Measurements from ENCODE around the gene CD47.

The CD47 gene

DNA sequence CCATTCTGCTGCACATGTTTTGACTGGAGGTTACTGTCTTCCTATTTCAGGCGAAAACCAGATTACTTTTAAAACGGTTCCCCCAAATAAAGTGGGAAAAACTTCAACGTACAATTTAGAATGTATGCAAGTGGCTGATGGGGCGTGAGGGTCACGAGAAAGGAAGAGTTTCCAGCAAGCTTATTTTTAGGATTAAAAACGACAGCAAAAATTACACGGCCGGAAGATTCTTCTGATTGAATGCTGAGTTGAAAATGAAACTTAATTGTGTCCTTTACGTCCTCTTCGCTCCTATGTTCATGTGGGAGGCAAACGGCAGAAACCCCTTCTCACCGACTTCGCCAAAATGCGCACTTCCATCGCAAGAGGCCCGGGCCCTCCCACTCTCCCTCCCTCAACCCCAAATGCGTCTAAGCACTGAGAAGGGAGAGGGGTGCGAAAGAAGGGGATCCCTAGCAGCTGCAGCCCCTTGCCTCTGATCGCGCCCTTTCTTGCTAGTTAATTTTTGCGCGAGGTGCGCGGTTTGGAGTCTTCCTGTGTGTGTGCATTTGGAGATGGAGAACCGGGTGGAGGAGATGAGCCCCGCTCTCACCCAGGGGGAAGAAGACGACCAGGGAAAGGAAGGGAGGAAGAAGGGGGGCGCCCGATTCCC lies 656 bp downstream of the CD47 start:
- peak; percentile 58 for DNase-seq

- DNase-seq: no peak
Measured at GRCh38 chr3:108089579-108089978, 1.3 kb downstream of the CD47 start.

GRCh38 chr3:108088697-108089096 lies 2.1 kb downstream of the CD47 start:
- DNase-seq: no peak

GRCh38 chr3:108088146-108088545 lies 2.7 kb downstream of the CD47 start:
- no peak for DNase-seq

GRCh38 chr3:108086653-108087052 lies 4.2 kb downstream of the CD47 start:
- DNase-seq: no peak

- no peak for DNase-seq
Measured at GRCh38 chr3:108085810-108086350, 5.0 kb downstream of the CD47 start.

DNA sequence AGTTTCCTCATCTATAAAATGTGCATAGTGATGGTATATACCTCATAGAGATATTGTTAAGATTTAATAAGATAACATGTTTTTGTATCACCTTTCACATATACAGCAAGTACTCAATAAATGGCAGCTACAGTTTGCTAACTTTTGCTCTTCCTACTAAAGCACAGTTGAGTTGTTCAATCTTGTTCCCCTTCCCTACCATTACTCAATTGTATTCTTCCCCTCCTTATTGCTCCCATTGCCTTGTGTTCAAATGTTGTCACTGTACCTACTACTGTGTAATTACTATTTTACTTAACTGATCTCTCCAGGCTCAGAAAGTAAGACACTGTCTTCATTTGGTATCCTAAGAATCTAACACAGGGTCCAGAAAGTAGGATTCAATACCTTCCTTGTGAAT lies 5.5 kb downstream of the CD47 start:
- DNase-seq: no peak

- DNase-seq: no peak
Measured at GRCh38 chr3:108079877-108080276, 11.0 kb downstream of the CD47 start.

- no peak for DNase-seq
Measured at GRCh38 chr3:108079043-108079442, 11.8 kb downstream of the CD47 start.

DNA sequence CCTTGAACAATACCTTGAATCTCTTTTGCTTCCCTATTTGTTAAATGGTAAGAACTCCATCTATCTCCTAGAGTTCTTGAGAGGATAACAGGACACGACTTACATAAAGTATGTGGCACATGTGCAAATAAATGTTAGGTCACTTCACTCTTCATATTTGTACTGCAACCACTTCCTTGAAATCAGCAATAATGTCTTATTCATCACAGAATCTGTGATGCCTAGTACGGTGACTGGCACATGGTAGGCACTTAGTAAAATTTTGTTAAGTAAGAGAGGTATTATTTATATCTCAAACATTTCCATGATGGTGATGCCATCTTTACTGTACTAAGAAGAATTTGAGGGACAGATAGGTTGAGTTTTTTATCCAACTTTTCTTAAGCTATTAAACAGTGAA lies 14.3 kb downstream of the CD47 start:
- DNase-seq: no peak

DNA sequence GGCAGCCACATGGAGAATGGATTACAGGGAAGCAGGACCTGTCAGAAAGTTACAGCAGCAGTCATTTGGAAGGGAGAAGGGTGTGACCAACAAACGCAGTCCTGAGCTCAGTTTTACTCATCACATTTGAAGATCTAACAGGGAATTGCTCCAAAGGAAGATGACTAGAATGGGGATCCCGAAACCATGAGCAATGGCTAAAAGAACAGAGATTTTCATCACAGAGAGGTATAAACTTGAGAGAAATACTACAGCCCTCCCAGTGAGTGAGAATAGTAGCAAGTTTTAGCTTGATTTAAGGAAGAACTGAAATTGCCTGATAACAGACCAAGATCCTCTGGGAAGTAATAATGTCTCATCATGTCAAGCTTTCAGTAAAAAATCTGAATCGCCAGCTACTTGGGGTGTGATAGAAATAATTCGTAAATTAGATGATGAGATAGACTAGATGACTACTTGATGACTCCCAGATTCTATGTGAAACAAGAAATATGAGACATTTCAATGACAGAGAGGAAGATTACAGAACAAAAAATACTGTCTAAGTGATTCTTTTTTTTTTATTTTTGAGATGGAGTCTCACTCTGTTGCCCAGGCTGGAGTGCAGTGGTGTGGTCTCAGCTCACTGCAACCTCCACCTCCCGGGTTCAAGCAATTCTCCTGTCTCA lies 16.9 kb downstream of the CD47 start:
- no peak for DNase-seq

GRCh38 chr3:108071368-108071767 lies 19.5 kb downstream of the CD47 start:
- no peak for DNase-seq

DNA sequence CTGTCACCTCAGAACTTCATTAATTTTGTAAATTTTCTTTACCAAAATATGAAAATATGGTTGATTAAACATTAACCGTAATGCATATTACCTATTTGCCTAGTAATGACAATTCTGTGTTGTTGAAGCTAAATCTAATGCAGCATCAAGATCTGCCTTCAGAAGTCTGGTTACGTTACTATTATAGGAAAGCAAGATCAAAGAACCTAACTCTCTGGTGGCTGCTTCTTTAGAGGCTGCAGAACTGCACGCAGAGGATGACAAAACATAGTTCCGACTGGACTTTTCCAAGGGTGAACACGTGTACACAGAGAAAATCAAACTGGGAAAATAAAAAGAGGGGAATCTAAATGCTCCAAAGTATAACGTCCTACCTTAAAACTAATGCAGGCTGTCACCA lies 20.5 kb downstream of the CD47 start:
- no peak for DNase-seq

DNA sequence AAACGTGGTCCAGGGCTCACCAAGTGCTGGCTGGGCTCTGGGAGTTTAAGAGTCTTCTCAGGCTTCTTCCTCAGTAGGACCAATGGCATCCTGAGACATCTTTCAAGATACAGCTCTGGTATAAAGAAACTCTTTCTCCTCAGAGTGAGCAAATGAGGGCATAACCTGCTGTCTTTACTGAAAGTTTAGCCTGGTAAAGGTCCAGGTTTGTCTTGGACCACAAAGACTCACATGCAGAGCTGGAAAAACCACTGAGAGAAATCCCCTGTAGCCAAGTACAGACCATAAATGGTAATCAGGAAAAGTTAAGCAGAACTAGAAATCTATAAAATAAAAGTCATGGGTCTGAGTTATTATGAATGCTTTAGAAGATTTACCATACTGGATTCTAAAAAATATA lies 23.1 kb downstream of the CD47 start:
- no peak for DNase-seq

GRCh38 chr3:108065096-108065495 lies 25.7 kb downstream of the CD47 start:
- no peak for DNase-seq

DNA sequence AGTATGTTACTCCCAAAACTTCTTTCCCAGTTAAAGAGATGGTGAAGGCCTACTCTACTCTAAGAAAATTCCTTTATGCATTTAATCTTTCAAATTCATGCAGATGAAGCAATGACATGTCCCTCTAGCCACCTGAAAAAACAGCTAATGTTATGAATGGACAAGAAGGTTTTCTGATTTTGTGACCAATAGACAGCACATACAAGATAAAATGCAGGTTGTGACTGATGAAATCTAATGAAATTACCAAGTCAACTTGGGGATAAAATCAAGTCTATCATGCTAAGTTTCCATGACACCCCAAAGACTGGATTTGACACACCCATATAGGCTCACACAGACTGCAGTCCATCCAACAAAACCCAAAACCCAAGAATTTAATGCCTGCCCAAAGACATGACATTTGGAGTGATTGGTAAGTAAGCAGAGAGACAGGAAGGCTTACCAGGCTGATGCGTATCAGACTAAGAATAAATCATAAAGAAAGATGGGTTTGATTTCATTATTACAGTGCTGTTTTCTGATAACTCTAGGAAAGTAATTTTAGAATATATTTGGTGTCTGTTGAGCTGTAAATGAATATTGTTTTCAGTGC lies 26.4 kb downstream of the CD47 start:
- no peak for DNase-seq

DNA sequence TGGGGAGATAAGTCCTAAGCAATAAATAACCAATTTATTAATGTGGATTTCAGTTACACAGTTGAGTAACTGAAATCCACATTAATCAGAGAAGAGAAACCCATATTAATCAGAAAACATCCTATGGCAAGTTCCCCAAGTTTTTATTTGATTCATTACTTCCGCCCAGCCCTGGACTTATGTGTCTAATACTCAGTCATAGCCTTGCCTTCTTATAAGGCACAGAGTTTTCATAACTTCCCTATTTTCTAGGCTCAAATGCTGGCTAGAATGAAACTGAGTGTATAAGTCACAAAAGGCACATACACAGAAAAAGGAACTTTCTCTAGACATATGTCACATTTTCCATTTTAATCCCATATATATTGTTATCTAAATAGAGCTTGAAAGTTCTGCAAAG lies 28.8 kb downstream of the CD47 start:
- no peak for DNase-seq

GRCh38 chr3:108060331-108060730 lies 30.5 kb downstream of the CD47 start:
- DNase-seq: no peak

DNA sequence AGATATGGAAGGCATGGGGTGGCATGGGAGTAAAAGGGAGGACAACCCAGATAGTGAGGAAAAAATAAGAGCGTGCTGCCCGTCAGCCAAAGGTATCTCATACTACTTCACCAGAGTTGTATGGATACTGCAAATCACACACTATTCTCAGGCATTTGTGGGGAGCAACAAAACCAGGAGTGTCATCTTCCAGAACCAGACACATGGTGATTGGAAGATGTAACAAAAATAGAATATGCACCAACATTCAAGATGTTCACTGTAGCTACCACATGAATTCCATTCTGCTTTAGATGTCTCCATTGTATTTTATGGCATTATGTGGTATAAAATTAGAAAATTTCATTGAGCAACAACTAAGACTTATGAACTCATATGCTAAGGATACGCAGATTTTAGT lies 34.9 kb downstream of the CD47 start:
- DNase-seq: no peak

GRCh38 chr3:108054935-108055334 lies 35.9 kb downstream of the CD47 start:
- no peak for DNase-seq

GRCh38 chr3:108053483-108053882 lies 37.3 kb downstream of the CD47 start:
- no peak for DNase-seq

- no peak for DNase-seq
Measured at GRCh38 chr3:108053067-108053466, 37.8 kb downstream of the CD47 start.

DNA sequence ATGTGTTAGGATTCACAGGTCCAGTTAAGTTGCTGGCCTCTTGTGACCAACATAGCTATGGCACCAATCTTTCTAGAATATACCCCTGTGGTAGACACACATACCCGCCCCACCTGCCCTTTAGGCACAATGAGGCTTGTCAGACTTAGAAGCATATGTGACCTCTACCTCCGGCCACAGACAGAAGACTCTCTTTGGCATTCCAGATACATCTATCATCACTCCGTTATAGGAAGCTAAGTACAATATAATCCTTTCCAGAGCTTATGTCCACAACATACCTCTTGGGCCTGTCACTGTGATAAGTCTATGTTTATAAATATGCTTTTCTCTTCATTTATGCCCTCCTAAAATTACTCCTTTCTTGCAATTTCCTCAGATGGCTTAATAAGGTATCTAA lies 39.8 kb downstream of the CD47 start:
- DNase-seq: no peak

GRCh38 chr3:108047987-108048386 lies 42.8 kb downstream of the CD47 start:
- DNase-seq: no peak
